ENCODE measurements around the gene ABI1. TPM values are rescaled to one million over a fixed set of nuclear protein-coding genes. Genes with fewer than 3 reads are reported as not detected.

The ABI1 gene
- total and polyA plus RNA-seq, 9 of the 15 experiments (the other 6 are each of a cell fraction or from before 2014, with no cell fraction given), result 22.1 to 52.3 (median 39.0) TPM

- TF ChIP-seq CXXC5 (CRISPR knock-in tag; IDR thresholded peaks at IDR 0.05), result no peak
- TF ChIP-seq GATAD2B (IDR thresholded peaks at IDR 0.05; ENCODE audit: borderline replicate concordance), result 0 out of 2 replicates have a peak, but pooled peaks have one; percentile 32
- no peak for TF ChIP-seq CGGBP1 (CRISPR knock-in tag; IDR thresholded peaks at IDR 0.05)
- no peak for TF ChIP-seq GATA2 (CRISPR knock-in tag; IDR thresholded peaks at IDR 0.05)
- no peak for TF ChIP-seq KHSRP (IDR thresholded peaks at IDR 0.05)
- TF ChIP-seq NFIC (IDR thresholded peaks at IDR 0.05), result no peak
- TF ChIP-seq NFXL1 (CRISPR knock-in tag; IDR thresholded peaks at IDR 0.05), result no peak
- TF ChIP-seq GTF2A2 (tag; IDR thresholded peaks at IDR 0.05), result no peak
- TF ChIP-seq CHD4 (IDR thresholded peaks at IDR 0.05; ENCODE audit: insufficient read depth, insufficient replicate concordance, low read depth, low read length, poor library complexity, severe bottlenecking), result no peak
- TF ChIP-seq XRCC4 (IDR thresholded peaks at IDR 0.05; ENCODE audit: extremely low read depth, insufficient read depth, insufficient read length), result no peak
- no peak for TF ChIP-seq ZBTB8A (IDR thresholded peaks at IDR 0.05; ENCODE audit: partially characterized antibody)
- TF ChIP-seq THAP12 (CRISPR knock-in tag; IDR thresholded peaks at IDR 0.05), result peak; percentile 23; the same call in 1 of the 2 replicates
- TF ChIP-seq ZBTB40 (IDR thresholded peaks at IDR 0.05), result no peak
- TF ChIP-seq ZBTB40 (CRISPR knock-in tag; IDR thresholded peaks at IDR 0.05), result no peak
- no peak for TF ChIP-seq CREB5 (CRISPR knock-in tag; IDR thresholded peaks at IDR 0.05)
- TF ChIP-seq SREBF2 (CRISPR knock-in tag; IDR thresholded peaks at IDR 0.05), result no peak
- no peak for TF ChIP-seq SUPT5H (IDR thresholded peaks at IDR 0.05)
- TF ChIP-seq FOXP1 (CRISPR knock-in tag; IDR thresholded peaks at IDR 0.05), result no peak
Observed at GRCh38 chr10:26860102-26860442, 686 bp downstream of the ABI1 start (continued).
